HG03520 (cell line): ENCODE data around the gene DNAH12.
"Not testable (repeated sequence)": the region's sequence is repeated elsewhere in the genome, so short reads cannot be mapped to it uniquely, and the experiment has no call there.

Experiments used
- ATAC-seq: cut with Tn5 transposase; IDR thresholded peaks from one replicate; pipeline ENCODE4 v1.9.1; 2021; ENCODE audit warnings: mild to moderate bottlenecking, moderate library complexity; ENCODE audit not compliant: unreplicated experiment

DNAH12 gene

DNA sequence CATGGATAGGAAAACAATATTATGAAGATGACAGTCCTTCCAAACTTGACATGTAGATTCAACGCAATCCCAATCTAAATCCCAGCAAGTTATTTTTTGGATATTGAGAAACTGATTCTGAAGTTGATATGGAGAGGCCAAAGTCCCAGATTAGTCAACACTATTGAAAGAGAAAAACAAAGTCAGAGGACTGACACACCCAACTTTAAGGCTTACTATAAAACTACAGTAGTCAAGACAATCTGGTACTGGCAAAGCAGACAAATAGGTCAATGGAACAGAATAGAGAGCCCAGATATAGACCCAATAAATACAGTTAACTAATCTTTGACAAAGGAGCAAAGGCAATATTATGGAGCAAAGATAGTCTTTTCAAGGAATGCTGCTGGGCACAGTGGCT lies 132.4 kb downstream of the DNAH12 start:
- no peak for ATAC-seq

DNA sequence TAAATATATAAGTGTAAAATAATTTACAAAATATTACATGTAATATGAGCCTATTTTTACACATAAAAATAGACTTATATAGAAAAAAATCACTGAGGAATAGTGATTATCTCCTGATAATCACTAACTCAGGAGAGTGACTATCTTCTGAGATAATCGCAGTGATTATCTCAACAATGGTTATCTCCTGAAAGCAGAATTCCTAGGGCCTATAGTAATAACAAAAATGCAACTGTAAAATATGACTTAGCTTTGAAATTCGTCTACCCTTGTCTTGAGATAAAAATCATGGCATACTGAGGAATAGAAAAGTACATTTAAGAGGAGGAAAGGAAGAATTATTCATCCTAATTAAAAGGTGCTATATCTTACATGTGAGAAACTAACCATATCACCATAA lies 134.7 kb downstream of the DNAH12 start:
- no peak for ATAC-seq

DNA sequence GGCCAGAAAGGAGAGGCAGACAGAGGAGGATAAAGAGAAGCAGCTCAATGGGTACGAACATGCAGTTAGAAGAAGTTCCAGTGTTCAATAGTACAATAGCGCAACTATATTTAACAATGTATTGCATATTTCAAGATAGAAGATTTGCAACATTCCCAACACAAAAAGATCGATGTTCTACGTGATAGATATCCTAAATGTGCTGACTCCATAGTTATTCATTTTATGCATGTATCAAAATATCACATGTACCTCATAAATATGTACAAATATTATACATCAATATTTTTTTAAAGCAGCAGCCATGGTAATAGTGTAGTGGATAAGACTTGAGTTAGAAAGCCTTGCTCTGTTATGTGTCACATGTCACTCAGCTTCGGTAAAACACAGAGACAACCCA lies 141.5 kb downstream of the DNAH12 start:
- no peak for ATAC-seq

DNA sequence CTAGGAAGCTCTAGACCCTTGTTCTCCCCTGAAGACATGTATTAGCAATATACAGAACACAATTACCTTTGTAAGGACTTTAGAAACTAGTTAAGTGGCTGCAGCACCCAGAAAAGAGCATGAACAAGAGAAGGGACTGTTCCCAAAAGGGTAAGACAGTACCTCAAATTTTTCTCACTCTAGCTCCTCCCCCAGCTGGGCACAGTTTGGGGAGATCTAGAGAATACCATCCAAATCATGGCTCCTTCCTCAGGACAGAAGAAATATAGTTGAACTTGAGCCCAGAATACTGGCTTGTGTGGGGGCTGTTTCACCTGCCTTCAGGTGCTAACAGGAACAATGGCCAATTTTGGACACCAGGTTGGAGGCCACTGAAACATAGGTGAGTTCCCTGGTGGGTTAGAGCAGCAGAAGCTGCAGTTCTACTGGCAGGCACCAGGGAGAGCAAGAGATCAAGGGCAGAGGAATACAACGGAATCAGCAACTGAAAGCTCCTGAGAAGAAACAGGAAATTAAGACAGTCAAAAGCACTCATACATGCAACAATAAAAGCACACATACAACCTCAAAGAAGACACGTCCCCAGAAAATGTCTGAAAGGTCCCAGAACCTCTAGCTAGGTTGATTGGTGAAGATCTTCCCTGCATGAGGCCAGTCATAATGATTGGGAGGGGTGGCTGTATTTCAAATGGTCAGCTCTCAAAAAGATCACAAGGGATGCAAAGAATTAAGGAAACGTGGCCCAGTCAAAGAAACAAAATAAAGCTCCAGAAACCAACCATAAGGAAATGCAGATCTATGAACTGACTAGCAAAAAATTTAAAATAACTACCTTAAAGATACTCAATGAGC lies 146.7 kb downstream of the DNAH12 start:
- peak; percentile 96 for ATAC-seq

DNA sequence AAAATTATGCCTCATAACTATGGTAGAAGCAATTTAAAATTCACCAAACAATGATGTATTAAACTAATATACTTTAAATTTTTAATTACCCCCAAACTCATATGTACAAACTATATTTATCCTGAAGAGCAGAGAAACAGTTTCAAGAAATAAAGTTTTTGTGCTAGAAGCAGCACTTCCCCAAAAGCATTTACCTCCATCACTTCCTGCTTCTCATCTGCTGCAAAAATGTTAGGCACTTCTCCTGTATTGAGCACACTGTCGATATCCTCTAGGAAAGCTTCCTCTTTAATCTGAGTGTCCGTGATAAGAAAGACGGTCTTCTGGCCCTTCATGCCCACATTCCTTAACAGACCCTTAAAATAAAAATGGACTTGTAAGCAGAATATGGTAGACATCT lies 150.2 kb downstream of the DNAH12 start:
- ATAC-seq: no peak

DNA sequence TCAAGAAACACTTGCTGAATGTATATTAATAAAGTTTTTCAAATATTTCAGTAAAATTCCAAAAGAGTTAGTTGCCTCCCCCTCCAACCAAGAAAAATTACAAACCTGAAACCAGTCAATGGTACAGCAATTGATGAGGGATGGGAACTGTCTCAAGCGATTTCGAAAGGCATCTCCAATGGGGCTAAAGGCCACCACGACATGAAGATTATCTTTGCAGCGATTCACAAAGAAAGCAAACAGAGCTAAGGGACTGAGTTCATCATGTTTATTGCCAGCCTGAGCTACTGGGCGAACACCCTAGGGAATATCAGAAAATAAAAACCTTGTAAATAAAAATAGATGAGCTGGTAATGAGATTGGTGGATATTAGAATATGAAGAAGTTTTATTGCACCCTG lies 152.4 kb downstream of the DNAH12 start:
- ATAC-seq: no peak

DNA sequence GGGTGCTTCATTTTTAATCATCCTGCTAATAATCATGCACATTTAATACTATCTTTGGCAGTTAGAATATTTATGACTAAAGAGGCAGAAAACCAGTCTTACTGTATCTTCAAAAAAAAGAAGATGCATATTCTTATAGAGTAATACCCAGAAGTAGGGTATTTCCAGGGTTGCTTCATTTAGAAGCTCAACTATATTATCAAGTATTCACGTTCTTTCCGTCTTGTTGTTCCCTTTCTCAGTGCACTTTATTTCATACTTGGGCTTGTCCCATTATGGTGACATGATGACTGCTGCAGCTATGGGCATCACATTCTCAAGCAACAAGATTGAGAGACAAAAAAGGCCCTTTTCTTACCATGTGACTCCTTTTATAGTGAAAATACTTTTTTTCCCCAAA lies 154.9 kb downstream of the DNAH12 start:
- no peak for ATAC-seq

DNA sequence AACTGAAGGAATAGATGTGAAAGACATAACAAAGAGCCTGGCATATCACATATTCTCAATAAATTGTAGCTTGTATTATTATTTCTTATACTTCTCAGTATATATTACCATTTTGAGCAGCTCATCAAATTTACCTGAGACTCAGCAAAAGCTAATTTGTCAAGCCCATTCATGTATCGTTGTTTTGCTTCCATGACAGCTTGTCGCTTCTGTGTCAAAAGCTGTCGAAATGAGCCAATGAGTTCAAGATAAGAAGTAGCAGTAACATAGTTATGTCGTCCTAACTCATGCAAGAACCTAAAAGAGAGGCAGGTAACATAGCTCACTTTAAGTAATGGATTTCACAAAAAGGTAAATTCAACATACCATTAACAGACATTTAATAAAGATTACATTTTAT lies 157.8 kb downstream of the DNAH12 start:
- ATAC-seq: no peak

DNA sequence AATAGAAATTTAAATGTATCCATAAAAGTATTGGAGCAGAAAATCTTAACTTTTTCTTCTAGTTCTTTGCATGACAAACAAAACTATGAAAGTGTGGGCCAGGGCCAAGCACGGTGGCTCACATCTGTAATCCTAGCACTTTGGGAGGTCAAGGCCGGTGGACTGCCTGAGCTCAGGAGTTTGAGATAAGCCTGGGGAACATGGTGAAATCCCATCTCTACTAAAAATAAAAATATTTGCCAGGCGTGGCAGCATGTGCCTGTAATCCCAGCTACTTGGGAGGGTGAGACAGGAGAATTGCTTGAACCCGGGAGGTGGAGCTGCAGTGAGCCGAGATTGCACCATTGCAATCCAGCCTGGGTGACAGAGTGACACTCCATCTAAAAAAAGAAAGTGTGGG lies 158.6 kb downstream of the DNAH12 start:
- no peak for ATAC-seq

DNA sequence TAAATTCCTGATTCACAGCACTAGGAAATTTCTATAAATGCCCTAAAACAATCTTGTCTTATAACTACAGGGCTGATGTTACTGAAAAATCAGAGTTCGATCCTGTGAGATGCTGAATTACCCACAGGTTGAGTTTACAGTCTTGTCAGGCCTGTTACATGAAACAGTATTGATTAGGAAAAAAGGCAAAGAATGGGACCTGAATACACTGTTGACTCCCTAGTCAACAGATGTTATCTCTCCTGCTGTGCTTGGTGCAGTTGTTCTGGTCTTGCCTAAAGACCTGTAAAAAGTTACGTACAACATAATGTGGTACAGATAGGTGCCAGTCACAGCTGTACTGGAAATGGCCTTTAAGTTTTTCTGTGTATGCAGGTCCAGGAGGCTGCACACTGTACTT lies 160.3 kb downstream of the DNAH12 start:
- ATAC-seq: no peak

DNA sequence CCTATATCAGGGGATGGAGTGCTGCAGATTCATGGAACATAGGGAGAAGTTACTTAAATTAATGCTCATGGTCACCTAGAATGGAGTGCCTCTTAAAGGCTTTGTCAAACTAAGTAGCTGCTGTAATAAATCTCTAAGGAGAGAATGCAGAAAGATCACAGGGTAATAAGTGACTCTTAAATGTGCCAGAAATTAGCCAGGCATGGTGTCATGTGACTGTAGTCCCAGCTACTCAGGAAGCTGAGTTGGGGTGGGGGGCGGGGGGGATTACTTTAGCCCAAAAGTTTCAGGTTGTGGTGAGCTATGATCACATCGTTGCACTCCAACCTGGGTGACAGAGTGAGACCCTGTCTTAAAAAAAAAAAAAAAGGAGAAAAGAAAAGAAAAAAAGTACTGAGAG lies 160.7 kb downstream of the DNAH12 start:
- ATAC-seq: no peak

DNA sequence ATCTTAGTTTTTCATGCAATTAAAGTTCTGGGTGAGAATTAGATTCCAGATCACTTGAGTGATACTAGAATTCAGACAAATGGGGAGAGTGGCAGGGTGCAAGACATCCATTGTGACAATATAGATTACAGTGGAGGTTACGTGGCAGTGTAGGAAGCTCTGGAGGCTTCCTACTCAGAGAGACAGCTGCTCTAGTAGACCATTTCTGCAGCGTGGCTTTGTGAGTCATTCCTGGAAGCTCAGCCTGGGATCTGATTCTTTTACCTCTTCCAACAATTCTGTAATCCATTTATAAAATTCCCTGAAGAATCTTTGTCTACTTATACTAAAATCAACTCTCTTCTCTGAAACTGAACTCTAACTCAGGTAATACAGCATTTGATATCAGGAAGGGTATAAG lies 161.2 kb downstream of the DNAH12 start:
- ATAC-seq: no peak

DNA sequence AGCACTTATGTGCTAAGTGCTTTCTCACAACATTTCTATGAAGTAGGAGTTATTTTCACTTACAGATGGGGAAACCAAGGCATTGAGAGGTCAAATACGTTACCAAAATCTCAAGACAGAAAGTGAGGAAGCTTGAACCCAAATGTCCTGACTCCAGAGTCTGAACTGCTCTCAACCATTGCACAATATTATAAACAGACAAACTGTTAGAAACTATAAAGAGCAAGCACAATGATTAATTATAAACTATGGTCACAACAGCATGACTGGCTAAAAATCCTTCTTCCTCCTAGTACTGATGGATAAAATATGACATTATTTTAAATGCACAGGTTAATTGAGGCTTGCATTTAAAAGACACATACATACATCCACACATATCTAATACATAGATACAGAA lies 173.8 kb downstream of the DNAH12 start:
- ATAC-seq: no peak

DNA sequence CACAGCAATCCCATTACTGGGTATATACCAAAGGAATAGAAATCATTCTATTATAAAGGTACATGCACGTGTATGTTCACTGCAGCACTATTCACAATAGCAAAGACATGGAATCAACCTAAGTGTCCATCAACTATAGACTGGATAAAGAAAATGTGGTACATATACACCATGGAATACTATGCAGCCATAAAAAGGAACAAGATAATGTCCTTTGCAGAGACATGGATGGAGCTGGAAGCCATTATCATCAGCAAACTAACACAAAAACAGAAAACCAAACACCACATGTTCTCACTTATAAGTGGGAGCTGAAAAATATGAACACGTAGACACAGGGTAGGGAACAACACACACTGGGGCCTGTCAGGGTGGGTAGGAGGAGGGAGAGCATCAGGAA lies 179.1 kb downstream of the DNAH12 start:
- ATAC-seq: not testable (repeated sequence)

DNA sequence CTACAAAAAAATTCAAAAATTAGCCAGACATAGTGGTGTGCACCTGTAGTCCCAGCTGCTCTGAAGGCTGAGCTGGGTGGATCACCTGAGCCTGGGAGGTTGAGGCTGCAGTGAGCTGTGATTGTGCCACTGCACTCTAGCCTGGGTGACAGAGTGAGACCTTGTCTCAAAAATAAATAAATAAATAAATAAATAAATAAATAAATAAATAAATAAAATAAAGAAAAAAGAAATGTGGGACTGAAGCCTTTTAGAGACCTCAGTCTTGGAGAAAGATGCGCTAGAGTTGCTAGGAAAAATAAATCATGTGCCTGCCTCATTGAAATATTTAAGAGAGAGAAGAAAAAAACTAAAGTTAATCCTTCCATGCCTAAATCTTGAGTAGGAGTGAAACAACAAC lies 187.9 kb downstream of the DNAH12 start:
- not testable (repeated sequence) for ATAC-seq

DNA sequence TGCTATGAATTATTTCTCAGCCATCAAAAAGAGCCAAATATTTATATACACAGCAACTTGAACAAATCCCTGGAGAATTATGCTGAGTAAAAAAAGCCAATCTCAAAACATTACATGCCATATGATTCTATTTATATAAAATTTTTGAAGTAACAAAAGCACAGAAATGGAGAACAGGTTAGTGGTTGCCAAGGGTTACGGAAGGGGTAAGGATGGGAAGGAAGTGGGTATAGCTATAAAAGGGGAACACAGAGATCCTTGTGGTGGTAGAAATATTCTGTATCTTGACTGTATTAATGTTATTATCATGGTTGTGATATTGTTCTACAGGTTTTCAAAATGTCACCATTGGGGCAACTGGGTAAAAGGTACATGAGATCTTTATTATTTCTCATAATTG lies 189.4 kb downstream of the DNAH12 start:
- no peak for ATAC-seq

DNA sequence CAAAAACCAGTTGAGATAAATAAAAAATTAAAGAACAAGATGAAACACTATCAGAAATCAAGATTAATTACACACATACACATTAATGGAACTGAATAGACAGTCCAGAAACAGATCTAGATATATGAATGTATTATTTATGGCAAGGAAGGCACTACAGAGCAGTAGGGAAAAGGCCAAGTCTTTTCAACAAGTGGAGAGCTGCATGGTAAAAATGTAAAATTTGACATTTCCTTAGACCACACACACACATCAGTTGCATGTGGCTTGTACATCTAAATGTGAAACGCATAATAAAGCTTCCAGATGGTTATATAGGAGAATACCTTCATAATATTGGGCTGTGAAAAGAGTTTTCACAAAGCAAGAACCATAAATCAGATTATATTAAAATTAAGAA lies 193.9 kb downstream of the DNAH12 start:
- ATAC-seq: no peak

DNA sequence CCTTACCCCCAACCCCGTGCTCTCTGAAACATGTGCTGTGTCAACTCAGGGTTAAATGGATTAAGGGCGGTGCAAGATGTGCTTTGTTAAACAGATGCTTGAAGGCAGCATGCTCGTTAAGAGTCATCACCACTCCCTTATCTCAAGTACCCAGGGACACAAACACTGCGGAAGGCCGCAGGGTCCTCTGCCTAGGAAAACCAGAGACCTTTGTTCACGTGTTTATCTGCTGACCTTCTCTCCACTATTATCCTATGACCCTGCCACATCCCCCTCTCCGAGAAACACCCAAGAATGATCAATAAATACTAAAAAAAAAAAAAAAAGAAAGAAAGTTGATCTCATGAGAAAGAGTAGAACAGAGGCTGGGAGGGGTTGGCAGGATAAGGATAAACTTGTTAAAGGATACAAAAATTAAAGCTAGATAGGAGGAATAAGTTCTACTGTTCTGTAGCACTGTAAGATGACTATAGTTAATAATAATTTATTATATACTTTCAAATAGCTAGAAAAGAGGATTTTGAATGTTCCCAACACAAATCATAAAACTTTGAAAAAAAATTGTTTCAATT lies 205.0 kb downstream of the DNAH12 start:
- not testable (repeated sequence) for ATAC-seq

DNA sequence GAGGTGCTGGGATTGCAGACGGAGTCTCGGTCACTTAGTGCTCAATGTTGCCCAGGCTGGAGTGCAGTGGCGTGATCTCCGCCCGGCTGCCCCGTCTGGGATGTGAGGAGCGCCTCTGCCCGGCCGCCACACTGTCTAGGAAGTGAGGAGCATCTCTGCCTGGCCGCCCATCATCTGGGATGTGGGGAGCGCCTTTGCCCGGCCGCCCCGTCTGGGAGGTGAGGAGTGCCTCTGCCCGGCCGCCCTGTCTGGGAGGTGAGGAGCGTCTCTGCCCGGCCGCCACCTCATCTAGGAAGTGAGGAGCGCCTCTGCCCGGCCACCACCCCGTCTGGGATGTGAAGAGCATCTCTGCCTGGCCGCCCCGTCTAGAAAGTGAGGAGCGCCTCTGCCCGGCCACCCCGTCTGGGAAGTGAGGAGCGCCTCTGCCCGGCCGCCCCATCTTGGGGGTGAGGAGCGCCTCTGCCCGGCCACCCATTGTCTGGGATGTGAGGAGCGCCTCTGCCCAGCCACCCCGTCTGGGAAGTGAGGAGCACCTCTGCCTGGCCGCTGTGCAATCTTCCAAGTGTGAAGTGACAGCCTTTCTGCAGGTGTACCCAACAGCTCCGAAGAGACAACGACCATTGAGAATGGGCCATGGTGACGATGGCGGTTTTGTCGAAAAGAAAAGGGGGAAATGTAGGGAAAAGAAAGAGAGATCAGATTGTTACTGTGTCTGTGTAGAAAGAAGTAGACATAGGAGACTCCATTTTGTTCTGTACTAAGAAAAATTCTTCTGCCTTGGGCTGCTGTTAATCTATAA lies 205.7 kb downstream of the DNAH12 start:
- ATAC-seq: not testable (repeated sequence)

DNA sequence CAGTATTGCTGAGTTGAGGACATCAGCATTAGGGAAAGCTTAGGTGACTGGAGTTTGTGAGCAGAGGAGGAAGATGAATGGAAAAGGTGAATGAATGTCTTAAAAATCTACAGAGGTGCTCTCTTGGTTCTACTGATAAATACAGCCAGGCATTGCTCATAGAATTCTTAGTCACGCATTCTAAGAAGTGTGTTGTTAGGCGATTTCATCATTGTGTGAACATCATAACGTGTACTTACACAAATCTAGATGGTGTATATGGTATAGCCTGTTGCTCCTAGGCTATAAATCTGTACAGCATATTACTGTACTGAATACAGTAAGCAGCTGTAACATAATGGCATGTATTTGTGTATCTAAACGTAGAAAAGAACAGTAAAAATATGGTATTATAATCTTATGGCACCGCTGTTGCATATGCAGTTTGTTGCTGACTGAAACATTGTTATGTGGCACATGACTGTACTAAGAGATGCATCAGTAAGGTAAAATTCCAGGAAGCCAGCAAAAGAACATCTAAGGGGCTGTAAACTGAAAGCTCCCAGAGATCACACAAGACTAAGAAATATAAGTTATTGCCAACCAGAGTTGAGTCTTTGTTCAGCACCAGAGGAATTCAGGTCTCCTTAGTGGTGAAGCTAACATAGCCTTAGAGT lies 208.7 kb downstream of the DNAH12 start:
- ATAC-seq: no peak

DNA sequence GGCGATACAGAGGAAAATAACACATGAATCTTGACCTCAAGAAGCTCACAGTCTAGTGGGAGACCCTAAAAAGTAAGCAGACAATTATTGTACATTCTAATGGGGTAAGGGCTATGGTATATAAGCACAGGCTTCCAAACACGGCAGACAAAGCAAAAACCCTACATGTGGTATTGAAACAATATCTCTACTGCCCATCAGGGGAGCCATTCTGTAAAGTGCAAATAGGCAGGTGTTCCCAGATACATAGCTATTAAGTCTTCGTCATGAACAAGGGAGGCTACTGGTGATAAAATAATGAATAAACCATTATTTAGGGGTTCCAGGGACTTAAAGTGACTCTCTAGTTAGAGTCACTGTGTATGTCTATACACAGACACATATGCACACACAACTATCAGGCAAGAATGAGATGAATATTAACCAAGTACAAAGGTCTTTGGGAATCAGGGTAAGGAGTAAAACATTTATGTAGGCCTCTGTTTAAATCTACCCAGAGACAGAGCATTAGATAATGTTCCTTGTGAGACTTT lies 213.0 kb downstream of the DNAH12 start:
- ATAC-seq: no peak
